ENCODE data around the gene BCKDK. TPM values are rescaled to one million over a fixed set of nuclear protein-coding genes. Genes with fewer than 3 reads are reported as not detected.

The BCKDK gene
- total and polyA plus RNA-seq, 2 of the 13 experiments (the other 11 are each of a cell fraction or from before 2014, with no cell fraction given): 24.9 to 42.6 TPM

DNA sequence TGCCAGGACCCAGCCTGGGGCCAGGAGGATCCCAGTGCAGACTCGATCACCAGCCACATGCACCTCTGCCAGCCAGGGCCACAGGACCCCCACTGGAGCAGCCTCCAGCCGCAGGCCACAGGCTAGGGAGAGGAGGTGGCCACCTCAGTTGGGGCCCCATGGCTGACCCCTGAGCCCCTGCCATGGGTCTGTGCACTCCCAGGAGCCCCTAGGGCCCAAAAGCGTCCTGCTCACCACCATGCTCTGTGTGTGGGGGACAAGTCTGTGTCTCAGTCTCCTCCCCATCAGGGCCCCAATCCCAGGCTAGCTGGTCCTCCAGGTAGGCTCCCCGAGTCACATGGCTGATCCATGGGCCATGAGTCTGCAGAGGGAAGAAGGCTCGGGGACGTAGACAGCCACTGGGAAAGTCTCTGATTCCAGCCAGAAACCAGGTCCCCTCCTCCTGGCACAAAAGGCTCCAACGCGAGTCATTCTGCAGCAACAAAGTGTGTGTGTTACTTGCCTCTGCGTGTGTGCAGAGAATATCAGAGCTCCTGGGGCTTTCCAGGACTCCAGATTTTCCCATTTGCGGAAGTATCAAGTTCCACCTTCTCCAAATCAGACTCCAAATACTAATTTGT, 33.4 kb downstream of the BCKDK start (continued):
- TF ChIP-seq ZNF883 (CRISPR knock-in tag; IDR thresholded peaks at IDR 0.05; ENCODE audit: not compliant biosample characterization) (no peak), ZMYM2 (CRISPR knock-in tag; IDR thresholded peaks at IDR 0.05) (no peak), ZFP36L2 (CRISPR knock-in tag; IDR thresholded peaks at IDR 0.05) (peak; percentile 51; the same call in 1 of the 2 replicates), PPARG (CRISPR knock-in tag; conservative IDR thresholded peaks at IDR 0.05) (peak; percentile 13; the same call in 1 of the 2 replicates), E2F5 (CRISPR knock-in tag; conservative IDR thresholded peaks at IDR 0.05) (no peak), ZNF256 (CRISPR knock-in tag; conservative IDR thresholded peaks at IDR 0.05) (no peak), ZFX (CRISPR knock-in tag; IDR thresholded peaks at IDR 0.05; ENCODE audit: low read depth) (peak; percentile 13; the same call in 1 of the 2 replicates), CBFB (CRISPR knock-in tag; IDR thresholded peaks at IDR 0.05) (no peak), SMAD3 (CRISPR knock-in tag; IDR thresholded peaks at IDR 0.05) (no peak), SP2 (CRISPR knock-in tag; IDR thresholded peaks at IDR 0.05) (no peak), KDM2A (CRISPR knock-in tag; IDR thresholded peaks at IDR 0.05; ENCODE audit: borderline replicate concordance, low read depth) (0 out of 2 replicates have a peak, but pooled peaks have one; percentile 23), TCF12 (IDR thresholded peaks at IDR 0.05) (no peak), TCF12 (CRISPR knock-in tag; IDR thresholded peaks at IDR 0.05) (no peak), KAT2B (IDR thresholded peaks at IDR 0.05; ENCODE audit: borderline replicate concordance, low read depth, low read length) (no peak), ZNF720 (CRISPR knock-in tag; IDR thresholded peaks at IDR 0.05) (no peak), KLF13 (CRISPR knock-in tag; IDR thresholded peaks at IDR 0.05) (no peak), YEATS4 (CRISPR knock-in tag; IDR thresholded peaks at IDR 0.05; ENCODE audit: borderline replicate concordance) (0 out of 2 replicates have a peak, but pooled peaks have one; percentile 17), FOXA3 (CRISPR knock-in tag; IDR thresholded peaks at IDR 0.05) (no peak), ZNF709 (CRISPR knock-in tag; IDR thresholded peaks at IDR 0.05) (no peak), MLLT10 (CRISPR knock-in tag; IDR thresholded peaks at IDR 0.05) (no peak), NR2F6 (IDR thresholded peaks at IDR 0.05) (no peak), NR2F6 (CRISPR knock-in tag; IDR thresholded peaks at IDR 0.05) (no peak), CHD2 (IDR thresholded peaks at IDR 0.05; ENCODE audit: low read depth, low read length) (no peak), ARHGAP35 (CRISPR knock-in tag; IDR thresholded peaks at IDR 0.05; ENCODE audit: borderline replicate concordance) (no peak)
- TF ChIP-seq, protein P1, sequence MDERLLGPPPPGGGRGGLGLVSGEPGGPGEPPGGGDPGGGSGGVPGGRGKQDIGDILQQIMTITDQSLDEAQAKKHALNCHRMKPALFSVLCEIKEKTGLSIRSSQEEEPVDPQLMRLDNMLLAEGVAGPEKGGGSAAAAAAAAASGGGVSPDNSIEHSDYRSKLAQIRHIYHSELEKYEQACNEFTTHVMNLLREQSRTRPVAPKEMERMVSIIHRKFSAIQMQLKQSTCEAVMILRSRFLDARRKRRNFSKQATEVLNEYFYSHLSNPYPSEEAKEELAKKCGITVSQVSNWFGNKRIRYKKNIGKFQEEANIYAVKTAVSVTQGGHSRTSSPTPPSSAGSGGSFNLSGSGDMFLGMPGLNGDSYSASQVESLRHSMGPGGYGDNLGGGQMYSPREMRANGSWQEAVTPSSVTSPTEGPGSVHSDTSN (CRISPR knock-in tag; IDR thresholded peaks at IDR 0.05): peak; percentile 35; the same call in 1 of the 2 replicates
- TF ChIP-seq, protein P2, sequence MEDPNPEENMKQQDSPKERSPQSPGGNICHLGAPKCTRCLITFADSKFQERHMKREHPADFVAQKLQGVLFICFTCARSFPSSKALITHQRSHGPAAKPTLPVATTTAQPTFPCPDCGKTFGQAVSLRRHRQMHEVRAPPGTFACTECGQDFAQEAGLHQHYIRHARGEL (CRISPR knock-in tag; IDR thresholded peaks at IDR 0.05): no peak
- TF ChIP-seq, protein P3, sequence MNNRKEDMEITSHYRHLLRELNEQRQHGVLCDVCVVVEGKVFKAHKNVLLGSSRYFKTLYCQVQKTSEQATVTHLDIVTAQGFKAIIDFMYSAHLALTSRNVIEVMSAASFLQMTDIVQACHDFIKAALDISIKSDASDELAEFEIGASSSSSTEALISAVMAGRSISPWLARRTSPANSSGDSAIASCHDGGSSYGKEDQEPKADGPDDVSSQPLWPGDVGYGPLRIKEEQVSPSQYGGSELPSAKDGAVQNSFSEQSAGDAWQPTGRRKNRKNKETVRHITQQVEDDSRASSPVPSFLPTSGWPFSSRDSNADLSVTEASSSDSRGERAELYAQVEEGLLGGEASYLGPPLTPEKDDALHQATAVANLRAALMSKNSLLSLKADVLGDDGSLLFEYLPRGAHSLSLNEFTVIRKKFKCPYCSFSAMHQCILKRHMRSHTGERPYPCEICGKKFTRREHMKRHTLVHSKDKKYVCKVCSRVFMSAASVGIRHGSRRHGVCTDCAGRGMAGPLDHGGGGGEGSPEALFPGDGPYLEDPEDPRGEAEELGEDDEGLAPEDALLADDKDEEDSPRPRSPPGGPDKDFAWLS (CRISPR knock-in tag; IDR thresholded peaks at IDR 0.05; ENCODE audit: borderline replicate concordance): no peak; the same call in 1 of the 2 replicates
